Ovary (tissue), 3 donors: ENCODE data around the gene HIPK2.

Source experiments
- CTCF ChIP-seq, 3 donors: fragments of 450-650 bp in 2 of 3; fragments of 200-600 bp in 1 of 3; IDR thresholded peaks; one replicate each; pipeline versions ENCODE4 v1.5.1 to v1.8.0; 2016 to 2022; ENCODE audit warnings: antibody characterized with exemption in 3 of 3, mild to moderate bottlenecking in 1 of 3
- EP300 ChIP-seq: sonication (generic); formaldehyde crosslinking; IDR thresholded peaks from one replicate; pipeline ENCODE4 v1.6.1; 2017; ENCODE audit warnings: antibody characterized with exemption
- POLR2A ChIP-seq: fragments of 450-650 bp; IDR thresholded peaks from one replicate; pipeline ENCODE4 v1.6.1; 2017; ENCODE audit warnings: antibody characterized with exemption, mild to moderate bottlenecking, moderate library complexity
- donor health status: DM: no; HTN: no; CAD: no.

GRCh38 chr7:139703487-139704307 lies 74.1 kb downstream of the HIPK2 start:
- TF ChIP-seq CTCF (IDR thresholded peaks at IDR 0.05) (no peak), POLR2A (no peak), EP300 (no peak)
